GM23248 (cell line): ENCODE data around the gene GPR162. TPM values are rescaled to one million over a fixed set of nuclear protein-coding genes. Genes with fewer than 3 reads are reported as not detected.

Experiments
- DNase-seq: peaks from one replicate; pipeline ENCODE4 v3.0.0-alpha.2; 2015
- H2AFZ ChIP-seq: fragments of 200-600 bp; sonication (generic); 2 replicates; pipeline ENCODE4 v1.6.1; 2016; ENCODE audit warnings: antibody characterized with exemption
- H3F3A ChIP-seq: fragments of 200-600 bp; sonication (generic); 2 replicates; pipeline ENCODE4 v1.6.1; 2016; ENCODE audit warnings: mild to moderate bottlenecking, antibody characterized with exemption, mixed run types; ENCODE audit not compliant: insufficient read depth
- H3K27ac ChIP-seq: fragments of 200-600 bp; sonication (generic); 2 replicates; pipeline ENCODE4 v1.5.1; 2016; ENCODE audit warnings: mild to moderate bottlenecking
- H3K27me3 ChIP-seq: fragments of 200-600 bp; sonication (generic); replicated peaks from 2 replicates; pipeline ENCODE4 v1.6.1; 2016; ENCODE audit warnings: mild to moderate bottlenecking; ENCODE audit not compliant: insufficient read depth
- H3K36me3 ChIP-seq: fragments of 200-600 bp; sonication (generic); 2 replicates; pipeline ENCODE4 v1.6.1; 2016; ENCODE audit warnings: low read depth, mild to moderate bottlenecking
- H3K4me1 ChIP-seq: fragments of 200-600 bp; sonication (generic); 2 replicates; pipeline ENCODE4 v1.6.1; 2016; ENCODE audit warnings: mild to moderate bottlenecking; ENCODE audit not compliant: insufficient read depth
- H3K4me2 ChIP-seq: fragments of 200-600 bp; sonication (generic); one replicate; pipeline ENCODE4 v1.6.1; 2016; ENCODE audit warnings: mild to moderate bottlenecking; ENCODE audit not compliant: unreplicated experiment
- H3K4me3 ChIP-seq: fragments of 200-600 bp; sonication (generic); 2 replicates; pipeline ENCODE4 v1.5.1; 2016; ENCODE audit warnings: mild to moderate bottlenecking
- H3K79me2 ChIP-seq: fragments of 200-600 bp; sonication (generic); 2 replicates; pipeline ENCODE4 v1.6.1; 2016; ENCODE audit warnings: mild to moderate bottlenecking; ENCODE audit not compliant: insufficient read depth
- H3K9ac ChIP-seq: fragments of 200-600 bp; sonication (generic); 2 replicates; pipeline ENCODE4 v1.6.1; 2016; ENCODE audit warnings: mild to moderate bottlenecking
- H3K9me2 ChIP-seq: fragments of 200-600 bp; sonication (generic); 2 replicates; pipeline ENCODE4 v1.6.1; 2016; ENCODE audit warnings: mixed run types, mild to moderate bottlenecking, moderate library complexity; ENCODE audit not compliant: insufficient read depth
- H3K9me3 ChIP-seq: fragments of 200-600 bp; sonication (generic); one replicate; pipeline ENCODE4 v1.6.1; 2017; ENCODE audit warnings: low read depth
- H4K20me1 ChIP-seq: fragments of 200-600 bp; sonication (generic); 2 replicates; pipeline ENCODE4 v1.6.0; 2016; ENCODE audit not compliant: insufficient read depth
- EZH2 ChIP-seq: fragments of 200-600 bp; sonication (generic); IDR thresholded peaks from 2 replicates; pipeline ENCODE4 v1.6.1; 2018; ENCODE audit warnings: antibody characterized with exemption, mild to moderate bottlenecking; ENCODE audit not compliant: insufficient read depth, poor library complexity, severe bottlenecking
- EZH2phosphoT487 ChIP-seq: fragments of 200-600 bp; sonication (generic); IDR thresholded peaks from 2 replicates; pipeline ENCODE4 v1.6.1; 2018; ENCODE audit warnings: antibody characterized with exemption, moderate library complexity, mild to moderate bottlenecking, low read depth; ENCODE audit not compliant: insufficient read depth
- WGBS, 2 experiments: methylation state at CpG; one replicate each; pipeline ENCODE4 v1.1.6; 2015 to 2017; ENCODE audit warnings: low lambda C conversion rate in 2 of 2, low coverage in 1 of 2; ENCODE audit errors: missing lambda C conversion rate in 2 of 2; 5-methylcytosine and 5-hydroxymethylcytosine counted together
- in situ Hi-C: fragments of 300-500 bp; cut with MboI; formaldehyde crosslinking; loops from 2 replicates; pipeline ENCODE4 v1.15.0; 2020
- polyA plus RNA-seq: library from polyadenylated mRNA; unstranded; fragments of >200 nt; fragmentation: Nextera tagmentation; extraction: Ambion mirVana; gene quantifications from 2 replicates; pipeline ENCODE4 v1.2.1, GENCODE V29; 2016
- total RNA-seq: library from RNA; depleted of rRNA; stranded (reverse); fragments of >200 nt; shearing (Covaris generic); gene quantifications from 2 replicates; pipeline ENCODE4 v1.2.3, GENCODE V29; 2014

The GPR162 gene
- total and polyA plus RNA-seq, 2 experiments from 2014 or later = 0.21 to 2.8 TPM

DNA sequence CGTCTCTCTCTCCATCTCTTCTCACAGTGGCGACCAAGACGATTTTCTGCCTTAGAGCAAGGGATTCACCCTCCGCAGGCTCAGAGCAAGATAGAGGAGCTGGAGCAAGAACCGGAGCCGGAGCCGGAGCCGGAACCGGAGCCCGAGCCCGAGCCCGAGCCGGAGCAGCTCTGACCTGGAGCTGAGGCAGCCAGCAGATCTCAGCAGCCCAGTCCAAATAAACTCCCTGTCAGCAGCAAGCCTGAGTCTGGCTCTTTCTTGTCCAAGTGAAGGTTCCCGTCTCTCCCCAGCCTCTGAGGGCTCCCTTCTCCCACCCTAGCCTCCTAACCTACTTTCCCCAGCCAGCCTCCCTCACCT is 43.4 kb upstream of the GPR162 start:
- Histone ChIP-seq H3F3A (peaks cover 3% of the 10 kb centered on the region; the same call in 1 of the 2 replicates), H3K9me2 (no peaks in the 10 kb centered on the region), H3K27me3 (no peaks in the 10 kb centered on the region), H3K79me2 (no peaks in the 10 kb centered on the region), H3K9ac (peak overlapping the region; percentile 57), H4K20me1 (no peaks in the 10 kb centered on the region), H2AFZ (peak overlapping the region; percentile 76), H3K4me3 (peak overlapping the region; percentile 75), H3K9me3 (no peaks in the 10 kb centered on the region), H3K36me3 (no peaks in the 10 kb centered on the region), H3K27ac (0 out of 2 replicates have a peak overlapping the region, but pooled peaks have one; percentile 1), H3K4me1 (peaks cover 6% of the 10 kb centered on the region), H3K4me2 (peak overlapping the region; percentile 92)
- TF ChIP-seq EZH2phosphoT487 (no peak), EZH2 (no peak)
- in situ Hi-C loops = no loop called here
- peak; percentile 78 for DNase-seq
- WGBS, 2 experiments = 8% methylated on average over 11 to 14 of the region's 14 CpGs

DNA sequence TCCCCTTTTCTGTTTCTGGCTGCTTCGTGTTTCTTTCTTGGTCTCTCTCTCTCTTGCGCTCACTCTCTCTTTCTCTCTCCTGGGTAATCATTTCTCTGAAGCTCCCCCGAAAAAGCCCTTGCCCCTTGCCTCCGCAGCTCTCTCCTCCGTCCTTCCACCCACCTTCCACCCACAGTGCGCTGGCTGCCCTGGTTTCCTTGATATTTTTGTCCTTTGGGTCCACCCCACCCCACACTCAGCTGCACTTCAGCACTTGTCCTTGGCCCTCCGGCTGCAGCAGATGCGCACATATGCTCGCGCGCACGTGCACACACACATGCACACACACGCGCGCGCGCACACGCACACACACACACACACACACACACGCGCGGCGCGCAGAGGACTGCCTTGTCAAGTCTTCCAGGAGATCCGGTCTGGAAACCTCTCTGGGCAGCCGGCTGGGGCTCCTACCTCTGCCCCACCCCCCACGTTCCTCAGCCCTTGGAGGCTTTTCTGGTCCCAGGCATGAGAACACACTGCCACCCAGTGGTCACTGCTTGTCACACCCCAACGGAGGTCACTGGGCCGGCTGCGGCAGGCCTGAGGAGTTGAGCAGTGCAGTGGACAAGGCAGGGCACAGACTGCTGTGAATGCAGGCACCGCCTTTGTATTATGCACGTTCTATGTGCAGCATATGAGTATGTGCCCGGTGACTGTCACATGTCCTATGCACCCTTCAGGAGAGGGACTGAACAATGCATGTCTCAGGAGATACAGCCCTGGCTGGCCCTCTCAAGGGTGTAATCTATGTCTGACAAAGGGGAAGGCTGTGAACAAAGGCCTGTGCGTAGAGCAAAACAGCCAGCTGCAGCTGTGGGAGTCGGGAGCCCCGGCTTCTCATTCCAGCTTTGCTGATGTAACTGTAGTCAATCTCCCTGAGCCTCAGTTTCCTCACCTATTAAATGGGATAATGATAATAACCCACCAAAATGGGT is 42.8 kb upstream of the GPR162 start:
- Histone ChIP-seq H3K27ac (0 out of 2 replicates have a peak overlapping the region, but pooled peaks have one; percentile 1), H4K20me1 (no peaks in the 10 kb centered on the region), H3F3A (peaks cover 3% of the 10 kb centered on the region; the same call in 1 of the 2 replicates), H3K9me2 (no peaks in the 10 kb centered on the region), H3K27me3 (no peaks in the 10 kb centered on the region), H3K79me2 (no peaks in the 10 kb centered on the region), H3K4me3 (peak overlapping the region; percentile 75), H3K4me1 (peaks cover 6% of the 10 kb centered on the region), H3K9me3 (no peaks in the 10 kb centered on the region), H3K4me2 (peak overlapping the region; percentile 92), H2AFZ (peak overlapping the region; percentile 76), H3K9ac (peak overlapping the region; percentile 57), H3K36me3 (no peaks in the 10 kb centered on the region)
- WGBS, 2 experiments = 3 to 4% methylated on average over 33 to 35 of the region's 35 CpGs
- TF ChIP-seq EZH2 = no peak
- no peak for TF ChIP-seq EZH2phosphoT487
- in situ Hi-C loops = no loop called here
- DNase-seq = peak; percentile 96

DNA sequence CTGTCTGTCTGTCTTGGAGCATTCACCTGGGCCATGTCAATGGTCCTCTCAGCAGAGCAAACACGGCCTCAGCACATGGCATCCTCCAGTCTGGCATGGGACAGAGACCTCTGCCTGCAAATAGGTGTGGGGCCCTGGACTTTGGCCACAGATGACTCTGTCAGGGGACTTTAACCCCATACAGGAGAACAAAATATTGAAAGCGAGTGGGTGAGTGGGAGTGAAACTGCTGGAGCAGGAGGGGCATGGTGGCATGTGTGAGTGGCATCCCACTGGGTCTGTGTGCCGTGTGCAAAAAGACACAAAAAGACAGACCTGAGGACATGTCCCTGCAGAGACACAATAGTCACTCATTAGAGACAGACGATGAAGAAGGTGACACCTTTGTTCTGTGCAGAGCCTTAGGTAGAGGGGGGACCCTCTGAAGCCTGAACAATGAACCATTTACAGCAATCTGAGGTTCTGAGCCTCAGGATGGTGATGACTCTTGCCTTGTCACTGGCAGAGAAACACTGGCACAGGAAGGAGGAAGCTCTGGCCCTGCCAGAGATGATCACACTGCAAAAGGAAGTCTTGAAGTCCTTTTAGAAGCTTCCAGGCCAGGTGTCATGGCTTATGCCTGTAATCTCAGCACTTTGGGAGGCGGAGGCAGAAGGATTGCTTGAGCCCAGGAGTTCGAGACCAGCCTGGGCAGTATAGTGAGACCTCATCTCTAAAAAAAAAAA is 41.8 kb upstream of the GPR162 start:
- no peak for TF ChIP-seq EZH2phosphoT487
- TF ChIP-seq EZH2 = no peak
- in situ Hi-C loops = no loop called here
- Histone ChIP-seq H3K27me3 (no peaks in the 10 kb centered on the region), H3K27ac (no peak overlapping the region), H3K79me2 (no peaks in the 10 kb centered on the region), H2AFZ (no peak overlapping the region), H3F3A (peaks cover 3% of the 10 kb centered on the region; the same call in 1 of the 2 replicates), H3K4me3 (no peak overlapping the region), H3K4me1 (peaks cover 6% of the 10 kb centered on the region), H3K36me3 (no peaks in the 10 kb centered on the region), H3K9ac (no peak overlapping the region), H3K9me2 (no peaks in the 10 kb centered on the region), H3K4me2 (no peak overlapping the region), H4K20me1 (no peaks in the 10 kb centered on the region), H3K9me3 (no peaks in the 10 kb centered on the region)
- DNase-seq = no peak
- WGBS, 2 experiments = 60 to 65% methylated on average over 6 of the region's 6 CpGs

DNA sequence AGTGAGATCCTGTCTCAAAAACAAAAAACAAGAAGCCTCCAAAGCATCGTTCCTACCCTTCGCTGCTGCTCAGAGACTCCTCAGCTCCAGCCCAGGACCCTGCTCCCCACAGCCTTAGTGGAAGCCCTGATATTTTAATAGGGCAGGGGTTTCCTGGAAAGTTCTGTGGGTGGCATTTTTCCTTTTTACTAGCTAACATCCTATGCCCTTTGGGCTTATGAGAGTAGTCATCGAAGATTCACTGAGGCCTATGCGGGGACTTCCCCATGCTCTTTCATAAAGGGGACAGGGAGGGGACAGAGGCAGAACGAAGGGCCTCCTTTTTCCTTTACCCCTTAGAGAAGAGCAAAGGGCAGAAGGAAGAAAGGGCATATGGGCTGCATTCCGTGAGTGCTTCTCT is 41.0 kb upstream of the GPR162 start:
- H3K9me3 ChIP-seq = no peaks in the 10 kb centered on the region
- H3K36me3 ChIP-seq = no peaks in the 10 kb centered on the region
- no peak overlapping the region for H3K9ac ChIP-seq
- H2AFZ ChIP-seq = no peak overlapping the region
- H3K79me2 ChIP-seq = no peaks in the 10 kb centered on the region
- in situ Hi-C loops = no loop called here
- WGBS, 2 experiments = 92 to 97% methylated on average over 6 of the region's 6 CpGs
- TF ChIP-seq EZH2 (no peak), EZH2phosphoT487 (no peak)
- no peaks in the 10 kb centered on the region for H3K9me2 ChIP-seq
- H3K4me1 ChIP-seq = peaks cover 6% of the 10 kb centered on the region
- peaks cover 3% of the 10 kb centered on the region; the same call in 1 of the 2 replicates for H3F3A ChIP-seq
- no peak overlapping the region for H3K4me3 ChIP-seq
- H3K27me3 ChIP-seq = no peaks in the 10 kb centered on the region
- no peak overlapping the region for H3K27ac ChIP-seq
- no peak for DNase-seq
- H3K4me2 ChIP-seq = no peak overlapping the region
- H4K20me1 ChIP-seq = no peaks in the 10 kb centered on the region
